Measurements from ENCODE around the gene TNFRSF14. TPM values are rescaled to one million over a fixed set of nuclear protein-coding genes. Genes with fewer than 3 reads are reported as not detected.
"Not testable (repeated sequence)": the region's sequence is repeated elsewhere in the genome, so short reads cannot be mapped to it uniquely, and the experiment has no call there.

TNFRSF14 gene
- total RNA-seq, 1 experiment from 2014 or later = 303 TPM

- in situ Hi-C loops (cut with HindIII; ENCODE audit: low pct_unique_long_range_greater_than_20kb, low sequenced_read_pairs) = no loop called here
- no peak for DNase-seq (ENCODE audit: low read depth, low spot score)
These were observed 2.7 kb downstream of the TNFRSF14 start for GRCh38 chr1:2558861-2559260.

GRCh38 chr1:2559509-2560298, 3.5 kb downstream of the TNFRSF14 start:
- DNase-seq (ENCODE audit: low read depth, low spot score) = peak; percentile 47
- in situ Hi-C loops (cut with HindIII; ENCODE audit: low pct_unique_long_range_greater_than_20kb, low sequenced_read_pairs) = no loop called here

GRCh38 chr1:2560299-2561073, 4.3 kb downstream of the TNFRSF14 start:
- in situ Hi-C loops (cut with HindIII; ENCODE audit: low pct_unique_long_range_greater_than_20kb, low sequenced_read_pairs) = no loop called here
- no peak for DNase-seq (ENCODE audit: low read depth, low spot score)

- in situ Hi-C loops (cut with HindIII; ENCODE audit: low pct_unique_long_range_greater_than_20kb, low sequenced_read_pairs) = no loop called here
- no peak for DNase-seq (ENCODE audit: low read depth, low spot score)
These were observed 5.3 kb downstream of the TNFRSF14 start for GRCh38 chr1:2561446-2561845.

GRCh38 chr1:2561898-2562895, 6.0 kb downstream of the TNFRSF14 start:
- in situ Hi-C loops (cut with HindIII; ENCODE audit: low pct_unique_long_range_greater_than_20kb, low sequenced_read_pairs) = no loop called here
- DNase-seq (ENCODE audit: low read depth, low spot score) = no peak

- in situ Hi-C loops (cut with HindIII; ENCODE audit: low pct_unique_long_range_greater_than_20kb, low sequenced_read_pairs) = no loop called here
- DNase-seq (ENCODE audit: low read depth, low spot score) = no peak
These were observed 7.0 kb downstream of the TNFRSF14 start for GRCh38 chr1:2563205-2563604.

- in situ Hi-C loops (cut with HindIII; ENCODE audit: low pct_unique_long_range_greater_than_20kb, low sequenced_read_pairs) = no loop called here
- no peak for DNase-seq (ENCODE audit: low read depth, low spot score)
These were observed 8.0 kb downstream of the TNFRSF14 start for GRCh38 chr1:2564006-2564814.

GRCh38 chr1:2564815-2565374, 8.7 kb downstream of the TNFRSF14 start:
- in situ Hi-C loops (cut with HindIII; ENCODE audit: low pct_unique_long_range_greater_than_20kb, low sequenced_read_pairs) = no loop called here
- DNase-seq (ENCODE audit: low read depth, low spot score) = no peak

GRCh38 chr1:2566101-2567045, 10.2 kb downstream of the TNFRSF14 start:
- in situ Hi-C loops (cut with HindIII; ENCODE audit: low pct_unique_long_range_greater_than_20kb, low sequenced_read_pairs) = no loop called here
- no peak for DNase-seq (ENCODE audit: low read depth, low spot score)

GRCh38 chr1:2567083-2567679, 11.0 kb downstream of the TNFRSF14 start:
- DNase-seq (ENCODE audit: low read depth, low spot score) = no peak
- in situ Hi-C loops (cut with HindIII; ENCODE audit: low pct_unique_long_range_greater_than_20kb, low sequenced_read_pairs) = no loop called here

GRCh38 chr1:2568187-2568816, 12.1 kb downstream of the TNFRSF14 start:
- DNase-seq (ENCODE audit: low read depth, low spot score); in situ Hi-C loops (cut with HindIII; ENCODE audit: low pct_unique_long_range_greater_than_20kb, low sequenced_read_pairs): not testable (repeated sequence)

GRCh38 chr1:2569060-2569459, 12.9 kb downstream of the TNFRSF14 start:
- in situ Hi-C loops (cut with HindIII; ENCODE audit: low pct_unique_long_range_greater_than_20kb, low sequenced_read_pairs) = no loop called here
- DNase-seq (ENCODE audit: low read depth, low spot score) = no peak

GRCh38 chr1:2569703-2570102, 13.5 kb downstream of the TNFRSF14 start:
- in situ Hi-C loops (cut with HindIII; ENCODE audit: low pct_unique_long_range_greater_than_20kb, low sequenced_read_pairs) = not testable (repeated sequence)

GRCh38 chr1:2570332-2570731, 14.2 kb downstream of the TNFRSF14 start:
- DNase-seq (ENCODE audit: low read depth, low spot score) = no peak
- in situ Hi-C loops (cut with HindIII; ENCODE audit: low pct_unique_long_range_greater_than_20kb, low sequenced_read_pairs) = no loop called here

More at GRCh38 chr1:2569703-2570102, 13.5 kb downstream of the TNFRSF14 start:
- not testable (repeated sequence) for DNase-seq (ENCODE audit: low read depth, low spot score)

- in situ Hi-C loops (cut with HindIII; ENCODE audit: low pct_unique_long_range_greater_than_20kb, low sequenced_read_pairs) = no loop called here
- DNase-seq (ENCODE audit: low read depth, low spot score) = no peak
These were observed 15.2 kb downstream of the TNFRSF14 start for GRCh38 chr1:2571348-2571747.
